GM23338 (cell line): ENCODE results near the gene PNKP. TPM values are rescaled to one million over a fixed set of nuclear protein-coding genes. Genes with fewer than 3 reads are reported as not detected.

ENCODE experiments used
- ATAC-seq: fragments of 200-7000 bp; cut with Tn5 transposase; 3 replicates; pipeline ENCODE4 v1.9.1; 2020
- DNase-seq: peaks from one replicate; pipeline ENCODE4 v3.0.0-alpha.2; 2015; ENCODE audit warnings: low spot score
- H2AFZ ChIP-seq: fragments of 200-600 bp; sonication (generic); 2 replicates; pipeline ENCODE4 v1.8.0; 2016; ENCODE audit warnings: antibody characterized with exemption, mild to moderate bottlenecking, moderate library complexity
- H3F3A ChIP-seq: fragments of 200-600 bp; sonication (generic); replicated peaks from 2 replicates; pipeline ENCODE4 v1.8.0; 2017; ENCODE audit warnings: antibody characterized with exemption, mixed run types, low read depth
- H3K27ac ChIP-seq: fragments of 200-600 bp; sonication (generic); 2 replicates; pipeline ENCODE4 v1.6.1; 2016; ENCODE audit warnings: low read depth
- H3K27me3 ChIP-seq: fragments of 200-600 bp; sonication (generic); 2 replicates; pipeline ENCODE4 v1.8.0; 2016; ENCODE audit warnings: mild to moderate bottlenecking, mixed run types, moderate library complexity; ENCODE audit not compliant: insufficient read depth
- H3K36me3 ChIP-seq: fragments of 200-600 bp; sonication (generic); 2 replicates; pipeline ENCODE4 v1.8.0; 2016; ENCODE audit warnings: mild to moderate bottlenecking; ENCODE audit not compliant: insufficient read depth
- H3K4me1 ChIP-seq: fragments of 200-600 bp; sonication (generic); 2 replicates; pipeline ENCODE4 v1.8.0; 2016; ENCODE audit warnings: mild to moderate bottlenecking, moderate library complexity; ENCODE audit not compliant: insufficient read depth
- H3K4me2 ChIP-seq: fragments of 200-600 bp; sonication (generic); 2 replicates; pipeline ENCODE4 v1.7.1; 2017; ENCODE audit warnings: mixed run types
- H3K4me3 ChIP-seq: fragments of 200-600 bp; sonication (generic); 2 replicates; pipeline ENCODE4 v1.6.1; 2016; ENCODE audit warnings: mixed run types
- H3K79me2 ChIP-seq: fragments of 200-600 bp; sonication (generic); replicated peaks from 2 replicates; pipeline ENCODE4 v1.8.0; 2017; ENCODE audit warnings: mild to moderate bottlenecking; ENCODE audit not compliant: insufficient read depth
- H3K9me2 ChIP-seq: fragments of 200-600 bp; sonication (generic); 2 replicates; pipeline ENCODE4 v1.8.0; 2017; ENCODE audit not compliant: insufficient read depth
- H4K20me1 ChIP-seq: fragments of 200-600 bp; sonication (generic); replicated peaks from 2 replicates; pipeline ENCODE4 v1.8.0; 2017; ENCODE audit warnings: mild to moderate bottlenecking; ENCODE audit not compliant: insufficient read depth
- H3K27ac Mint-ChIP-seq: 2 replicates; pipeline ENCODE4 v1.8.0; 2020; ENCODE audit warnings: inconsistent platforms, mild to moderate bottlenecking, moderate library complexity, mixed read lengths
- H3K27me3 Mint-ChIP-seq: 3 replicates; pipeline ENCODE4 v1.8.0; 2022; ENCODE audit warnings: low read depth, mild to moderate bottlenecking, moderate library complexity, mixed read lengths, inconsistent platforms; ENCODE audit not compliant: insufficient read depth, poor library complexity
- H3K36me3 Mint-ChIP-seq: 3 replicates; pipeline ENCODE4 v1.8.0; 2021; ENCODE audit warnings: low read depth, mild to moderate bottlenecking, inconsistent platforms, moderate library complexity, mixed read lengths
- H3K4me1 Mint-ChIP-seq: 3 replicates; pipeline ENCODE4 v1.8.0; 2020; ENCODE audit warnings: mild to moderate bottlenecking, inconsistent platforms, mixed read lengths
- H3K4me3 Mint-ChIP-seq: 3 replicates; pipeline ENCODE4 v1.8.0; 2021; ENCODE audit warnings: moderate library complexity, mild to moderate bottlenecking, inconsistent platforms, mixed read lengths
- H3K9me3 Mint-ChIP-seq: 3 replicates; pipeline ENCODE4 v1.8.0; 2020; ENCODE audit warnings: moderate library complexity, mild to moderate bottlenecking, inconsistent platforms, mixed read lengths
- CREB1 ChIP-seq: fragments of 250-450 bp; sonication (Bioruptor Pico); IDR thresholded peaks from 2 replicates; pipeline ENCODE4 v1.5.0; 2020; ENCODE audit warnings: low read depth, mild to moderate bottlenecking, moderate library complexity
- EZH2 ChIP-seq: fragments of 200-600 bp; sonication (generic); IDR thresholded peaks from one replicate; pipeline ENCODE4 v1.8.0; 2017; ENCODE audit warnings: antibody characterized with exemption, mild to moderate bottlenecking, low read depth; ENCODE audit not compliant: unreplicated experiment
- EZH2phosphoT487 ChIP-seq: fragments of 200-600 bp; sonication (generic); IDR thresholded peaks from one replicate; pipeline ENCODE4 v1.8.1; 2018; ENCODE audit warnings: antibody characterized with exemption; ENCODE audit not compliant: unreplicated experiment
- JUNB ChIP-seq: IDR thresholded peaks from one replicate; pipeline ENCODE4 v1.6.1; 2016; ENCODE audit warnings: antibody characterized with exemption; ENCODE audit not compliant: unreplicated experiment
- NANOG ChIP-seq: IDR thresholded peaks from 2 replicates; pipeline ENCODE4 v1.6.1; 2016; ENCODE audit warnings: antibody characterized with exemption, borderline replicate concordance
- STAT1 ChIP-seq: IDR thresholded peaks from one replicate; pipeline ENCODE4 v1.6.1; 2016; ENCODE audit warnings: antibody characterized with exemption; ENCODE audit not compliant: unreplicated experiment
- ZNF114 ChIP-seq: fragments of 250-450 bp; sonication (Bioruptor Pico); IDR thresholded peaks from 2 replicates; pipeline ENCODE4 v1.5.0; 2020; ENCODE audit warnings: mild to moderate bottlenecking, moderate library complexity
- ZNF331 ChIP-seq: fragments of 250-450 bp; sonication (Bioruptor Pico); IDR thresholded peaks from 2 replicates; pipeline ENCODE4 v1.5.0; 2020; ENCODE audit warnings: low read depth, mild to moderate bottlenecking, moderate library complexity
- polyA plus RNA-seq: library from polyadenylated mRNA; unstranded; fragments of >200 nt; fragmentation: Nextera tagmentation; extraction: Ambion mirVana; gene quantifications from 2 replicates; pipeline ENCODE4 v1.2.1, GENCODE V29; 2016
- total RNA-seq: library from RNA; depleted of rRNA; stranded (reverse); fragments of >200 nt; shearing (Covaris generic); gene quantifications from 2 replicates; pipeline ENCODE4 v1.2.3, GENCODE V29; 2014
- TF ChIP-seq, protein P1 (sequence below): fragments of 250-450 bp; sonication (Bioruptor Pico); IDR thresholded peaks from 2 replicates; pipeline ENCODE4 v1.5.0; 2020; ENCODE audit warnings: mild to moderate bottlenecking, moderate library complexity

The PNKP gene
- total and polyA plus RNA-seq, 2 experiments from 2014 or later, result 99.6 to 109 TPM

GRCh38 chr19:49855277-49855675 lies 12.1 kb downstream of the PNKP start:
- peaks cover 15% of the 10 kb centered on the region for H3K4me1 Mint-ChIP-seq
- peaks cover 65% of the 10 kb centered on the region for H3K36me3 Mint-ChIP-seq
- Histone ChIP-seq H3K27me3 (no peaks in the 10 kb centered on the region), H2AFZ (no peak overlapping the region), H4K20me1 (peaks cover 23% of the 10 kb centered on the region), H3K4me1 (peaks cover 16% of the 10 kb centered on the region), H3F3A (peaks cover 57% of the 10 kb centered on the region), H3K9me2 (no peaks in the 10 kb centered on the region), H3K4me3 (no peak overlapping the region), H3K36me3 (no peaks in the 10 kb centered on the region; the same call in 1 of the 2 replicates), H3K4me2 (no peak overlapping the region), H3K27ac (no peak overlapping the region), H3K79me2 (peaks cover 24% of the 10 kb centered on the region)
- peaks cover 4% of the 10 kb centered on the region; the same call in 2 of the 3 replicates for H3K9me3 Mint-ChIP-seq
- H3K27me3 Mint-ChIP-seq, result peaks cover 52% of the 10 kb centered on the region
- DNase-seq (no peak), ATAC-seq (no peak)
- no peak overlapping the region; the same call in 2 of the 3 replicates for H3K4me3 Mint-ChIP-seq
- TF ChIP-seq ZNF331 (CRISPR knock-in tag) (no peak), CREB1 (CRISPR knock-in tag) (no peak)
- no peak overlapping the region for H3K27ac Mint-ChIP-seq

DNA sequence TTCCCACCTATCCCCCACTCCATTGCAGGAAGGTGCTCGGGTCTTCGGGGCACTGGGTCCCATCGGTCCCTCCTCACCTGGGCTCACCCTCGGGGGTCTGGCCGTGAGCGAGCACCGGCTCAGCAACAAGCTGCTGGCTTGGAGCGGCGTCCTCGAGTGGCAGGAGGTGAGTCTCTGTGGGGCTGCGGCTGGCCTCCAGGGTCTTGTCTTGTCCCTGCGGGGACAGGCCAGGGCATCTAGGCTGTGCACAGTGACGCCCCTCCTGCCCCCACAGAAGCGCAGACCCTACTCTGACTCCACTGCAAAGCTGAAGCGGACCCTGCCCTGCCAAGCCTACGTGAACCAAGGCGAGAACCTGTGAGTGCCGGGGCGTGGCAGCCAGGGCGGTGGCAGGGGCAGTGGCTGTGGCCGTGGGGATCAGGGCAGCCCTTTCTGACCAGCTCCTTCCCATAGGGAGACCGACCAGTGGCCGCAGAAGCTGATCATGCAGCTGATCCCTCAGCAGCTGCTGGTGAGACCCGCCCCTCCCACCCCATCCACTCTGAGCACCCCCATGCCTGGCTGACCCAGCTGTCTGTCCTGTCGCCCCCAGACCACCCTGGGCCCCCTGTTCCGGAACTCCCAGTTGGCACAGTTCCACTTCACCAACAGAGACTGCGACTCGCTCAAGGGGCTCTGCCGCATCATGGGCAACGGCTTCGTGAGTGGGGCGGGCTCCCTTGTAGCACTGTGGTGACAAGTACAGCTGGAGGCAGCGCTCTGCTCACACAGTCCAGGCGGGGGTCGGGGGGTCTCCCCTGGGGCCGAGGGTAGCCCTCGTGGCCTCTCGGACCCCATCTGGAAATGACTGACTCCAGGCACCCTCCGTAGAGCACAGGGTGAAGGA lies 12.8 kb downstream of the PNKP start:
- Histone ChIP-seq H3K27ac (no peak overlapping the region), H3K36me3 (no peaks in the 10 kb centered on the region; the same call in 1 of the 2 replicates)

More for the DNA sequence above, 12.8 kb downstream of the PNKP start:
- Histone ChIP-seq H4K20me1 (peaks cover 25% of the 10 kb centered on the region), H3K9me2 (no peaks in the 10 kb centered on the region), H3F3A (peaks cover 53% of the 10 kb centered on the region), H3K27me3 (no peaks in the 10 kb centered on the region), H3K4me2 (no peak overlapping the region), H3K4me3 (no peak overlapping the region), H3K79me2 (peaks cover 25% of the 10 kb centered on the region), H3K4me1 (peaks cover 21% of the 10 kb centered on the region), H2AFZ (no peak overlapping the region)
- no peak overlapping the region for H3K27ac Mint-ChIP-seq
- H3K4me3 Mint-ChIP-seq, result no peak overlapping the region
- TF ChIP-seq EZH2, result no peak
- TF ChIP-seq NANOG, result no peak
- TF ChIP-seq JUNB, result no peak
- TF ChIP-seq EZH2phosphoT487, result no peak
- no peak for TF ChIP-seq ZNF114 (CRISPR knock-in tag)
- TF ChIP-seq, protein P1, sequence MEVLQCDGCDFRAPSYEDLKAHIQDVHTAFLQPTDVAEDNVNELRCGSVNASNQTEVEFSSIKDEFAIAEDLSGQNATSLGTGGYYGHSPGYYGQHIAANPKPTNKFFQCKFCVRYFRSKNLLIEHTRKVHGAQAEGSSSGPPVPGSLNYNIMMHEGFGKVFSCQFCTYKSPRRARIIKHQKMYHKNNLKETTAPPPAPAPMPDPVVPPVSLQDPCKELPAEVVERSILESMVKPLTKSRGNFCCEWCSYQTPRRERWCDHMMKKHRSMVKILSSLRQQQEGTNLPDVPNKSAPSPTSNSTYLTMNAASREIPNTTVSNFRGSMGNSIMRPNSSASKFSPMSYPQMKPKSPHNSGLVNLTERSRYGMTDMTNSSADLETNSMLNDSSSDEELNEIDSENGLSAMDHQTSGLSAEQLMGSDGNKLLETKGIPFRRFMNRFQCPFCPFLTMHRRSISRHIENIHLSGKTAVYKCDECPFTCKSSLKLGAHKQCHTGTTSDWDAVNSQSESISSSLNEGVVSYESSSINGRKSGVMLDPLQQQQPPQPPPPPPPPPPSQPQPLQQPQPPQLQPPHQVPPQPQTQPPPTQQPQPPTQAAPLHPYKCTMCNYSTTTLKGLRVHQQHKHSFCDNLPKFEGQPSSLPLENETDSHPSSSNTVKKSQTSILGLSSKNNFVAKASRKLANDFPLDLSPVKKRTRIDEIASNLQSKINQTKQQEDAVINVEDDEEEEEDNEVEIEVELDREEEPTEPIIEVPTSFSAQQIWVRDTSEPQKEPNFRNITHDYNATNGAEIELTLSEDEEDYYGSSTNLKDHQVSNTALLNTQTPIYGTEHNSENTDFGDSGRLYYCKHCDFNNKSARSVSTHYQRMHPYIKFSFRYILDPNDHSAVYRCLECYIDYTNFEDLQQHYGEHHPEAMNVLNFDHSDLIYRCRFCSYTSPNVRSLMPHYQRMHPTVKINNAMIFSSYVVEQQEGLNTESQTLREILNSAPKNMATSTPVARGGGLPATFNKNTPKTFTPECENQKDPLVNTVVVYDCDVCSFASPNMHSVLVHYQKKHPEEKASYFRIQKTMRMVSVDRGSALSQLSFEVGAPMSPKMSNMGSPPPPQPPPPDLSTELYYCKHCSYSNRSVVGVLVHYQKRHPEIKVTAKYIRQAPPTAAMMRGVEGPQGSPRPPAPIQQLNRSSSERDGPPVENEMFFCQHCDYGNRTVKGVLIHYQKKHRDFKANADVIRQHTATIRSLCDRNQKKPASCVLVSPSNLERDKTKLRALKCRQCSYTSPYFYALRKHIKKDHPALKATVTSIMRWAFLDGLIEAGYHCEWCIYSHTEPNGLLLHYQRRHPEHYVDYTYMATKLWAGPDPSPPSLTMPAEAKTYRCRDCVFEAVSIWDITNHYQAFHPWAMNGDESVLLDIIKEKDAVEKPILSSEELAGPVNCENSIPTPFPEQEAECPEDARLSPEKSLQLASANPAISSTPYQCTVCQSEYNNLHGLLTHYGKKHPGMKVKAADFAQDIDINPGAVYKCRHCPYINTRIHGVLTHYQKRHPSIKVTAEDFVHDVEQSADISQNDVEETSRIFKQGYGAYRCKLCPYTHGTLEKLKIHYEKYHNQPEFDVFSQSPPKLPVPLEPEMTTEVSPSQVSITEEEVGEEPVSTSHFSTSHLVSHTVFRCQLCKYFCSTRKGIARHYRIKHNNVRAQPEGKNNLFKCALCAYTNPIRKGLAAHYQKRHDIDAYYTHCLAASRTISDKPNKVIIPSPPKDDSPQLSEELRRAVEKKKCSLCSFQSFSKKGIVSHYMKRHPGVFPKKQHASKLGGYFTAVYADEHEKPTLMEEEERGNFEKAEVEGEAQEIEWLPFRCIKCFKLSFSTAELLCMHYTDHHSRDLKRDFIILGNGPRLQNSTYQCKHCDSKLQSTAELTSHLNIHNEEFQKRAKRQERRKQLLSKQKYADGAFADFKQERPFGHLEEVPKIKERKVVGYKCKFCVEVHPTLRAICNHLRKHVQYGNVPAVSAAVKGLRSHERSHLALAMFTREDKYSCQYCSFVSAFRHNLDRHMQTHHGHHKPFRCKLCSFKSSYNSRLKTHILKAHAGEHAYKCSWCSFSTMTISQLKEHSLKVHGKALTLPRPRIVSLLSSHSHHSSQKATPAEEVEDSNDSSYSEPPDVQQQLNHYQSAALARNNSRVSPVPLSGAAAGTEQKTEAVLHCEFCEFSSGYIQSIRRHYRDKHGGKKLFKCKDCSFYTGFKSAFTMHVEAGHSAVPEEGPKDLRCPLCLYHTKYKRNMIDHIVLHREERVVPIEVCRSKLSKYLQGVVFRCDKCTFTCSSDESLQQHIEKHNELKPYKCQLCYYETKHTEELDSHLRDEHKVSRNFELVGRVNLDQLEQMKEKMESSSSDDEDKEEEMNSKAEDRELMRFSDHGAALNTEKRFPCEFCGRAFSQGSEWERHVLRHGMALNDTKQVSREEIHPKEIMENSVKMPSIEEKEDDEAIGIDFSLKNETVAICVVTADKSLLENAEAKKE (CRISPR knock-in tag), result no peak
- no peak for TF ChIP-seq STAT1
- TF ChIP-seq CREB1 (CRISPR knock-in tag), result no peak
- H3K27me3 Mint-ChIP-seq, result peaks cover 55% of the 10 kb centered on the region
- peaks cover 67% of the 10 kb centered on the region for H3K36me3 Mint-ChIP-seq
- DNase-seq, result no peak
- H3K9me3 Mint-ChIP-seq, result peaks cover 9% of the 10 kb centered on the region
- peaks cover 21% of the 10 kb centered on the region for H3K4me1 Mint-ChIP-seq
- no peak for ATAC-seq
